Activated naive CD4-positive, alpha-beta T cell treated with anti-CD3 and anti-CD28 coated beads, Interleukin-2, amount 10 ng/mL, durations not matched to agents 7 days and 5 days (primary cell): ENCODE data around the gene MUSK.
"Not testable (repeated sequence)": the region's sequence is repeated elsewhere in the genome, so short reads cannot be mapped to it uniquely, and the experiment has no call there.

Experiments used
- CTCF ChIA-PET: fragments of 350-600 bp; sonication (Branson Sonifier 250); formaldehyde crosslinking; loops from one replicate; lab custom pipeline; 2021; ENCODE audit warnings: antibody characterized with exemption; lab: Charles Lee
- DNase-seq: peaks from one replicate; pipeline ENCODE4 v3.0.0-alpha.2; 2020
- H3K27ac Mint-ChIP-seq: one replicate; pipeline ENCODE4 v1.8.0; 2021; ENCODE audit warnings: mild to moderate bottlenecking, moderate library complexity, mixed read lengths
- H3K27me3 Mint-ChIP-seq: one replicate; pipeline ENCODE4 v1.8.0; 2021; ENCODE audit warnings: mild to moderate bottlenecking, mixed read lengths
- H3K36me3 Mint-ChIP-seq: one replicate; pipeline ENCODE4 v1.8.0; 2021; ENCODE audit warnings: mixed read lengths
- H3K4me1 Mint-ChIP-seq: one replicate; pipeline ENCODE4 v1.8.0; 2021; ENCODE audit warnings: mixed read lengths
- H3K4me3 Mint-ChIP-seq: one replicate; pipeline ENCODE4 v1.8.0; 2021; ENCODE audit warnings: mild to moderate bottlenecking, moderate library complexity, mixed read lengths
- H3K9me3 Mint-ChIP-seq: one replicate; pipeline ENCODE4 v1.8.0; 2021; ENCODE audit warnings: mixed read lengths

Gene MUSK

DNA sequence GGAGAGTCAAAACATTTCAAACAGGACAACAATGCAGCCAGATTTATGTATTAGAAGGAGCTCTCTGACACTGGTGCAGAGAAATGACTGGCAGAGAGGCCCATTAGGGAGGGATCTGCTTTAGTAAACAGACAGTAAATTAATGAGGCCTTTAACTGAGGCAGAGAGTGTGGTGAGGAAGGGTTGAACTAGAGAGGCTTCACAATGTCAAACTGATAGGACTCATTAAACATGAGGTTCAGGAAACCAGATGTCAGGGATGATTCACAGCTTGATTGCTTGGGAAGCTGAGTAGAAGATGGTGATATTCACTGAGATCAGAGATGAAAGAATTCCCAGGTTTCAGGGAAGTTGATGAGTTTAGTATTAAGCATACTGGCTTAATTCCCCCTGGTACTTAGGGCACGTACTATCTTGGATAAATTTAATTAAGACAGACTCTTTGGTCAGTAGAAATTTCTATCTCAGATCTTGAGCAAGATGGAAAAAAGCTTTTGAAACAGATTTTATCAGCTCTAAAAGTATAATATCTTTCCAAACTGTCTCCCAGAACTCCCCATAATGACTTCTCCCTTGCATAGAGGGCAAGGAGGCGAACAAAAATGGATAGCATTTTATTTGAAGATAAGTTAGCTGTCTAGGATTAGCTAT is 8.6 kb upstream of the MUSK start:
- H3K36me3 Mint-ChIP-seq = no peaks in the 10 kb centered on the region
- CTCF ChIA-PET = no interaction called here
- no peak for DNase-seq
- no peaks in the 10 kb centered on the region for H3K27me3 Mint-ChIP-seq
- no peak overlapping the region for H3K4me3 Mint-ChIP-seq
- H3K4me1 Mint-ChIP-seq = no peaks in the 10 kb centered on the region
- H3K27ac Mint-ChIP-seq = no peak overlapping the region
- no peaks in the 10 kb centered on the region for H3K9me3 Mint-ChIP-seq

DNA sequence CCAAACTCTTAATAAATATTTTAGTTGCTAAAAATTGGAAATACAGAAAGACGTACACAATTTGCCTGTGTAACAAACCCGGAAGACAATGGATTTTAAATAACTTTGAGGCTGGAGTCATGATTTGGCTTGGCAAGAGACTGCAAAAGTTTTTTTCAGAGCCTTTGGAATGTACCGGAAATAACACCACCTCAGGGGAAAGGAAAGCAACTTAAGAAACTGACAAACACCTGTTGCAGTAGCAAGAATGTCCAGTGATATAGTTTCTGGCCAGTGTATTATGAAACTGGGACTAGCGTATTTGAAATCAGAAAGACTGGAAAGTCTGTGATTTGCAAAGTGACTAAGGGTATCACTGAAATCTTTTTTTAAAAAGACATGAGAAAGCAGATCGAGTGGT is 842 bp downstream of the MUSK start:
- CTCF ChIA-PET = no interaction called here
- Mint-ChIP-seq H3K4me1 (no peaks in the 10 kb centered on the region), H3K9me3 (no peaks in the 10 kb centered on the region), H3K36me3 (no peaks in the 10 kb centered on the region), H3K27ac (no peak overlapping the region), H3K4me3 (no peak overlapping the region), H3K27me3 (no peaks in the 10 kb centered on the region)
- DNase-seq = no peak

GRCh38 chr9:110671849-110672248 is 3.3 kb downstream of the MUSK start:
- Mint-ChIP-seq H3K4me3 (no peak overlapping the region), H3K27ac (no peak overlapping the region), H3K27me3 (no peaks in the 10 kb centered on the region), H3K9me3 (peaks cover 2% of the 10 kb centered on the region), H3K4me1 (no peaks in the 10 kb centered on the region), H3K36me3 (no peaks in the 10 kb centered on the region)
- CTCF ChIA-PET = no interaction called here
- DNase-seq = no peak

GRCh38 chr9:110672873-110673510 is 4.4 kb downstream of the MUSK start:
- H3K27ac Mint-ChIP-seq = no peak overlapping the region
- no peaks in the 10 kb centered on the region for H3K4me1 Mint-ChIP-seq
- no peak overlapping the region for H3K4me3 Mint-ChIP-seq
- H3K9me3 Mint-ChIP-seq = peaks cover 2% of the 10 kb centered on the region
- DNase-seq = no peak
- no peaks in the 10 kb centered on the region for H3K36me3 Mint-ChIP-seq
- CTCF ChIA-PET = no interaction called here
- H3K27me3 Mint-ChIP-seq = no peaks in the 10 kb centered on the region

- H3K27me3 Mint-ChIP-seq = no peaks in the 10 kb centered on the region
- CTCF ChIA-PET = no interaction called here
- no peaks in the 10 kb centered on the region for H3K36me3 Mint-ChIP-seq
- no peak overlapping the region for H3K4me3 Mint-ChIP-seq
- H3K4me1 Mint-ChIP-seq = no peaks in the 10 kb centered on the region
- no peak for DNase-seq
- no peaks in the 10 kb centered on the region for H3K9me3 Mint-ChIP-seq
- no peak overlapping the region for H3K27ac Mint-ChIP-seq
Measured at GRCh38 chr9:110687497-110687896, 18.9 kb downstream of the MUSK start.

- CTCF ChIA-PET = no interaction called here
Measured at GRCh38 chr9:110688329-110688728, 19.7 kb downstream of the MUSK start.

GRCh38 chr9:110691002-110691549 is 22.5 kb downstream of the MUSK start:
- no peaks in the 10 kb centered on the region for H3K9me3 Mint-ChIP-seq
- no peaks in the 10 kb centered on the region for H3K4me1 Mint-ChIP-seq
- H3K27me3 Mint-ChIP-seq = no peaks in the 10 kb centered on the region
- no peak overlapping the region for H3K4me3 Mint-ChIP-seq
- H3K36me3 Mint-ChIP-seq = no peaks in the 10 kb centered on the region
- no peak for DNase-seq
- CTCF ChIA-PET = no interaction called here
- no peak overlapping the region for H3K27ac Mint-ChIP-seq

More at GRCh38 chr9:110688329-110688728, 19.7 kb downstream of the MUSK start:
- Mint-ChIP-seq H3K36me3 (no peaks in the 10 kb centered on the region), H3K4me1 (no peaks in the 10 kb centered on the region), H3K9me3 (no peaks in the 10 kb centered on the region), H3K27me3 (no peaks in the 10 kb centered on the region), H3K27ac (no peak overlapping the region), H3K4me3 (no peak overlapping the region)
- peak; percentile 21 for DNase-seq

- CTCF ChIA-PET, DNase-seq, H3K27ac Mint-ChIP-seq, H3K27me3 Mint-ChIP-seq, H3K9me3 Mint-ChIP-seq, H3K4me1 Mint-ChIP-seq, H3K4me3 Mint-ChIP-seq, H3K36me3 Mint-ChIP-seq: not testable (repeated sequence)
Measured at GRCh38 chr9:110695846-110696245, 27.3 kb downstream of the MUSK start.

- H3K4me1 Mint-ChIP-seq = no peaks in the 10 kb centered on the region
- CTCF ChIA-PET = no interaction called here
Measured at GRCh38 chr9:110700953-110701352, 32.4 kb downstream of the MUSK start.

GRCh38 chr9:110703669-110704068 is 35.1 kb downstream of the MUSK start:
- Mint-ChIP-seq H3K36me3 (no peaks in the 10 kb centered on the region), H3K27ac (no peak overlapping the region), H3K4me1 (no peaks in the 10 kb centered on the region), H3K9me3 (no peaks in the 10 kb centered on the region), H3K27me3 (no peaks in the 10 kb centered on the region), H3K4me3 (no peak overlapping the region)
- DNase-seq = no peak
- CTCF ChIA-PET = no interaction called here

More at GRCh38 chr9:110700953-110701352, 32.4 kb downstream of the MUSK start:
- Mint-ChIP-seq H3K27me3 (no peaks in the 10 kb centered on the region), H3K27ac (no peak overlapping the region), H3K36me3 (no peaks in the 10 kb centered on the region), H3K9me3 (no peaks in the 10 kb centered on the region), H3K4me3 (no peak overlapping the region)
- DNase-seq = no peak

- Mint-ChIP-seq H3K4me1 (no peaks in the 10 kb centered on the region), H3K27me3 (no peaks in the 10 kb centered on the region), H3K9me3 (no peaks in the 10 kb centered on the region), H3K36me3 (no peaks in the 10 kb centered on the region), H3K4me3 (no peak overlapping the region), H3K27ac (no peak overlapping the region)
- no peak for DNase-seq
- CTCF ChIA-PET = no interaction called here
Measured at GRCh38 chr9:110707419-110707818, 38.8 kb downstream of the MUSK start.

DNA sequence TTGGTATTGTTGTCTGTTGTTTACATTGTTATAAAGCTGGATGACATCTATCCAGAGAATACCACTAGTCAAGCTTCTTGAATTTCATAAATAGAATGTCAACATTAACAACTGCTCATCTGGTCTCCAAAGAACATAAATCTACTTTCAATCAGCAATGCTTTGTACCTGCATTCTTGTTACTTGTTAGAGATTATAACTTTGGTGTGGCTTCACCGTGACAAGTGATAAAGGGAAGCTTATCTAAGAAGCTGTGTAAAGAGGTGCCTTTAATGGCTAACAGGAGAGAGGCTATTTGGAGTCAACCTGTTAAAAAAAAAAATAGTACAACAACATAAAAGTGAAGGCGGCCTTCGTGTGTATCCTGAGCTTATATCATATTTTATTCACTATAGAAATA is 41.8 kb downstream of the MUSK start:
- no peak overlapping the region for H3K4me3 Mint-ChIP-seq
- CTCF ChIA-PET = no interaction called here
- no peak overlapping the region for H3K27ac Mint-ChIP-seq
- H3K36me3 Mint-ChIP-seq = no peaks in the 10 kb centered on the region
- no peaks in the 10 kb centered on the region for H3K9me3 Mint-ChIP-seq
- H3K27me3 Mint-ChIP-seq = no peaks in the 10 kb centered on the region
- H3K4me1 Mint-ChIP-seq = no peaks in the 10 kb centered on the region
- DNase-seq = no peak

DNA sequence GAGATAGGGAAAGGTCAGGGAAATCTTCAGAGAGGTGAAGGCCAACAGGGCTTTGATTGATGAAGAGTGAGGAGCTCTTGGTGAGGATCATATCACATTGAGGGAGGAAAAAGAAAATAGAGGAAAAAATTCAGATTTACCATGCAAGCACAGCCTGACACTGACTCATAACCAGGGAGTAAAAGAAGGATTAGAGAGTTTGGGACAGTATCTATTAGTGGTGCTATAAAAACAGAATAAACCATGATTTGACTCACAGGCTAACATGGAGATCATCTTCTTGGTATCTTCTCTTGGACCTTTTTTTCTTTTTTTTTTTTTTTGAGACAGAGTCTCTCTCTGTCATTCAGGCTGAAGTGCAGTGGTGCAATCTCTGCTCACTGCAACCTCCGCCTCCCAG is 44.4 kb downstream of the MUSK start:
- no peaks in the 10 kb centered on the region for H3K27me3 Mint-ChIP-seq
- H3K4me1 Mint-ChIP-seq = no peaks in the 10 kb centered on the region
- H3K27ac Mint-ChIP-seq = no peak overlapping the region
- no peak for DNase-seq
- no peak overlapping the region for H3K4me3 Mint-ChIP-seq
- H3K36me3 Mint-ChIP-seq = no peaks in the 10 kb centered on the region
- no peaks in the 10 kb centered on the region for H3K9me3 Mint-ChIP-seq
- CTCF ChIA-PET = no interaction called here

DNA sequence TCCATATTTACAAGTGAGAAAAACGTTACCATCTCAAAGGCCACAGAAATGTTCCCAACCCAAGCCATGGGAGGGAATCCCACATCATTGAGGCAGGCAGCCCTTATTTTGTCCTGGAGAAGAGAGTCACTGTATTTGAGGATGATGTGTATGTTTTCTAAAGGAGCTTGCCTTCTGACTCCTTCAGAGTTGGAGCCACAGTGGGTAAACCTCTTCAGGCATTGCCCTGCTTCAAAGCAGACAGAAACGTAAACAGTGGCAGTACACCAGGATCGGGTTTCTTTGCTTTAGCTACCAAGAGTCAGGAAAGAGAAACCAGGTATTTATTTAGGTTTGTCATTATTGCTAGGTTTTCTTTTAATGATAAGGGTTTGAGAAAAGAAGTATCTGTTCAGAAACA is 45.7 kb downstream of the MUSK start:
- H3K4me1 Mint-ChIP-seq = no peaks in the 10 kb centered on the region
- H3K4me3 Mint-ChIP-seq = no peak overlapping the region
- CTCF ChIA-PET = no interaction called here
- no peaks in the 10 kb centered on the region for H3K27me3 Mint-ChIP-seq
- H3K27ac Mint-ChIP-seq = no peak overlapping the region
- no peaks in the 10 kb centered on the region for H3K9me3 Mint-ChIP-seq
- no peaks in the 10 kb centered on the region for H3K36me3 Mint-ChIP-seq
- DNase-seq = no peak

- no peak for DNase-seq
- H3K27me3 Mint-ChIP-seq = no peaks in the 10 kb centered on the region
- peaks cover 3% of the 10 kb centered on the region for H3K9me3 Mint-ChIP-seq
- CTCF ChIA-PET = no interaction called here
- no peaks in the 10 kb centered on the region for H3K36me3 Mint-ChIP-seq
- no peak overlapping the region for H3K27ac Mint-ChIP-seq
- H3K4me3 Mint-ChIP-seq = no peak overlapping the region
- H3K4me1 Mint-ChIP-seq = no peaks in the 10 kb centered on the region
Measured at GRCh38 chr9:110728058-110728457, 59.5 kb downstream of the MUSK start.
